Chondrocyte (in vitro differentiated cells): ENCODE results near the gene TMEM35A. TPM values are rescaled to one million over a fixed set of nuclear protein-coding genes. Genes with fewer than 3 reads are reported as not detected.

ENCODE experiments used
- DNase-seq: peaks from one replicate; pipeline ENCODE4 v3.0.0; 2021; ENCODE audit warnings: mixed read lengths, low spot score
- H3K27ac Mint-ChIP-seq: one replicate; pipeline ENCODE4 v1.8.0; 2021; ENCODE audit warnings: mild to moderate bottlenecking, moderate library complexity, mixed read lengths; ENCODE audit not compliant: unreplicated experiment
- H3K27me3 Mint-ChIP-seq: 2 replicates; pipeline ENCODE4 v1.8.0; 2021; ENCODE audit warnings: low read depth, mixed read lengths
- H3K36me3 Mint-ChIP-seq: 2 replicates; pipeline ENCODE4 v1.8.0; 2021; ENCODE audit warnings: low read depth, mixed read lengths
- H3K4me1 Mint-ChIP-seq: 2 replicates; pipeline ENCODE4 v1.8.0; 2021; ENCODE audit warnings: low read depth, mild to moderate bottlenecking, mixed read lengths
- H3K4me3 Mint-ChIP-seq: one replicate; pipeline ENCODE4 v1.8.0; 2021; ENCODE audit warnings: mild to moderate bottlenecking, moderate library complexity, mixed read lengths; ENCODE audit not compliant: unreplicated experiment
- H3K9me3 Mint-ChIP-seq: 2 replicates; pipeline ENCODE4 v1.8.0; 2021; ENCODE audit warnings: low read depth, mixed read lengths
- total RNA-seq: library from RNA; stranded (reverse); gene quantifications from 3 replicates; pipeline ENCODE4 v1.2.1, GENCODE V29; 2021
- TF ChIP-seq, protein P1 (sequence below): fragments of 200-600 bp; sonication (generic); IDR thresholded peaks from 2 replicates; pipeline ENCODE4 v1.5.0; 2021; ENCODE audit warnings: antibody characterized with exemption, mild to moderate bottlenecking, moderate library complexity

TMEM35A gene
- total RNA-seq, 1 donor from 2014 or later, result 0.92 TPM

DNA sequence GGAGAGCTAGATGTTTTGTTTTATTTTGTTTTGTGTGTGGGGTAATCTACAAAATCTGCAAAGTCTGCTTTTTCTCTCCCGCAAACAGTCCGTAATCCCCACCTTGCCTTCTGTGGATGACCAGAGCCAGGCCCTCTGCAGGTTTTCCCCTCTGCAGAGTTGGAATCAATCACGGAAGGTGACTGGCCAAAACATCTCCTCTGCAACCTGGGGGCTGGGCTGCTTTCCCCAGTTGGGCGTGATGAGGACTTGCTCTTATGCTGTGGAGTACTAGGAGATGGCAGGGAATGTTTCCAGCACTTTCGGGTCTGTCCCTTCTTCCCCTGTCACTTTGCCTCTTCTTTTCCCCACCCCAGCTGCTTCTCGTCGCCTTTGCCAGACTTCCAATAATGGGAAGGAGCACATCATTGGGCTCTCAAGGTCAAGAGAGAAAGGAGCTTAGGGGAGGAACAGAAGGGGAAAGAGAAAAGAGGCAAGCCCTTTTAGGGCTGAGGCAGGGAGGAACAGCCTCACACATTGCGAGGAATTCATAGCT, 1.1 kb downstream of the TMEM35A start:
- no peak for DNase-seq
- H3K36me3 Mint-ChIP-seq, result no peaks in the 10 kb centered on the region
- H3K27me3 Mint-ChIP-seq, result no peaks in the 10 kb centered on the region
- peaks cover 15% of the 10 kb centered on the region for H3K4me1 Mint-ChIP-seq
- H3K4me3 Mint-ChIP-seq, result peak overlapping the region; percentile 71
- no peak overlapping the region for H3K27ac Mint-ChIP-seq
- TF ChIP-seq, protein P1, sequence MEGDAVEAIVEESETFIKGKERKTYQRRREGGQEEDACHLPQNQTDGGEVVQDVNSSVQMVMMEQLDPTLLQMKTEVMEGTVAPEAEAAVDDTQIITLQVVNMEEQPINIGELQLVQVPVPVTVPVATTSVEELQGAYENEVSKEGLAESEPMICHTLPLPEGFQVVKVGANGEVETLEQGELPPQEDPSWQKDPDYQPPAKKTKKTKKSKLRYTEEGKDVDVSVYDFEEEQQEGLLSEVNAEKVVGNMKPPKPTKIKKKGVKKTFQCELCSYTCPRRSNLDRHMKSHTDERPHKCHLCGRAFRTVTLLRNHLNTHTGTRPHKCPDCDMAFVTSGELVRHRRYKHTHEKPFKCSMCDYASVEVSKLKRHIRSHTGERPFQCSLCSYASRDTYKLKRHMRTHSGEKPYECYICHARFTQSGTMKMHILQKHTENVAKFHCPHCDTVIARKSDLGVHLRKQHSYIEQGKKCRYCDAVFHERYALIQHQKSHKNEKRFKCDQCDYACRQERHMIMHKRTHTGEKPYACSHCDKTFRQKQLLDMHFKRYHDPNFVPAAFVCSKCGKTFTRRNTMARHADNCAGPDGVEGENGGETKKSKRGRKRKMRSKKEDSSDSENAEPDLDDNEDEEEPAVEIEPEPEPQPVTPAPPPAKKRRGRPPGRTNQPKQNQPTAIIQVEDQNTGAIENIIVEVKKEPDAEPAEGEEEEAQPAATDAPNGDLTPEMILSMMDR, result no peak
- peaks cover 3% of the 10 kb centered on the region for H3K9me3 Mint-ChIP-seq

DNA sequence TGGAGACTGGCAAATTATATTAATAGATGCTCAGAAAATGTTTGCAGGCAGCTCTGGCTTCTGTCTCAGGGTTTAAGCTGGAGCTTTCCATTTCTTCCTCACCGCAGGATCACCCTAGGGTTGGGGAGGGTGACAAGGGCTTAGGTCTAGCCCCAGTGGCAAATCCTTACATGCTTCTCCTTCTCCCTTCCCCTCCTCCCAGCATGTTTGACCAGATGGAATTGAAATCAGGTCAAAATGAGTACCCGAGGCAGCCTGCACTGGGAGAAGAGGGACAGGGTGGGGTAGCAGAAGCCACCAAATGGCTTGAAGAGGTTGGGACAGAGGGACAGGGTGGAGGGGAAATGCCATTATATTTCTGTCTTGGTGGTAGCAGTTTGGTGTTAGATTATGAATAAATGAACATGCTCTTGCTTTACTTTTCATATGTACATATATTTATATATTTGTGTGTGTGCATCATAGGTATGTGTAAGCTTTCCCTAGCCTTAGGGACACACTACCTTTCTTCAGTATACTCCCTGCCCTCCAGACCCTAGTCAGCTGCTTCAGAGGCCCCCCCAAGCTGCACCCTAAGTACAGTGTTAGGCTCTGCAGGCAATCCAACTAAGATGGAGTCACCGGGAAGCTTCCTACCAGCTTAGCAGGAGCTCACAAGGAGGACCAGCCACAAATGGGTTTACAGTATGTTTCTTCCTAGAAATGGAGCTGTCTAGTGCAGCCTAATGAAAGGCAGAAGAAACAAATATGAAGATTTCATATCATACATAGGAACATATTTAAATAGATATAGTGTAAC, 1.8 kb downstream of the TMEM35A start:
- no peaks in the 10 kb centered on the region for H3K9me3 Mint-ChIP-seq
- no peak overlapping the region for H3K4me3 Mint-ChIP-seq
- DNase-seq, result no peak
- TF ChIP-seq, protein P1, result no peak
- peaks cover 15% of the 10 kb centered on the region for H3K4me1 Mint-ChIP-seq
- H3K27me3 Mint-ChIP-seq, result no peaks in the 10 kb centered on the region
- no peak overlapping the region for H3K27ac Mint-ChIP-seq
- no peaks in the 10 kb centered on the region for H3K36me3 Mint-ChIP-seq

GRCh38 chrX:101081231-101081630, 2.6 kb downstream of the TMEM35A start:
- H3K4me1 Mint-ChIP-seq, result peaks cover 15% of the 10 kb centered on the region
- no peak for DNase-seq

DNA sequence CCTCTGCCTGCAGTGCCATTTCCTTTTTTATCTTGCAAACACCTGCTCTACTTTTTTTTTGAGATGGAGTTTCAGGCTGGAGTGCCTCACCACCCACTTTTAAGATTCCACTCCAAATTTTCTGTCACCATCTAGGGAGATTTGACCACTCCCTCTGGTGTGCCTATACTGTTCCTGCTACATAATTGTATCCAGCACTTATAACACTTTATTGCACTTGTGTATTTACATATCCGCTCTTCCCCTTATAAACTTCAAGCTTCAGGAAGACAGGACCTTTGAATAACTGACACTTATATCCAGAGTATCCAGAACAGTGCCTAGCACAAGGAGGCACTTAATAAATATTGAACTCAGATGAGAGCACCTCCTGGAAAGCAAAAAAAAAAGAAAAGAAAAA, 13.1 kb downstream of the TMEM35A start:
- no peaks in the 10 kb centered on the region for H3K27me3 Mint-ChIP-seq
- H3K27ac Mint-ChIP-seq, result no peak overlapping the region
- TF ChIP-seq, protein P1, result no peak
- H3K9me3 Mint-ChIP-seq, result peaks cover 8% of the 10 kb centered on the region
- DNase-seq, result no peak
- H3K36me3 Mint-ChIP-seq, result no peaks in the 10 kb centered on the region
- H3K4me1 Mint-ChIP-seq, result no peaks in the 10 kb centered on the region
- H3K4me3 Mint-ChIP-seq, result no peak overlapping the region

More at GRCh38 chrX:101081231-101081630, 2.6 kb downstream of the TMEM35A start:
- Mint-ChIP-seq H3K27ac (no peak overlapping the region), H3K9me3 (no peaks in the 10 kb centered on the region), H3K27me3 (no peaks in the 10 kb centered on the region), H3K36me3 (no peaks in the 10 kb centered on the region), H3K4me3 (no peak overlapping the region)
- TF ChIP-seq, protein P1, result no peak

- H3K36me3 Mint-ChIP-seq, result no peaks in the 10 kb centered on the region
- DNase-seq, result peak; percentile 97
- peak within 1 kb of the TSS; percentile 91 for H3K4me3 Mint-ChIP-seq
- TF ChIP-seq, protein P1, result no peak
- peaks cover 11% of the 10 kb centered on the region for H3K4me1 Mint-ChIP-seq
- peaks cover 3% of the 10 kb centered on the region for H3K9me3 Mint-ChIP-seq
- peak within 1 kb of the TSS; percentile 93 for H3K27ac Mint-ChIP-seq
- no peaks in the 10 kb centered on the region for H3K27me3 Mint-ChIP-seq
These were observed 19.1 kb downstream of the TMEM35A start, which contains the start of gene CENPI for GRCh38 chrX:101097546-101098453. Gene CENPI (plus strand): TSS chrX:101098204. CDS start chrX:101101071, 2,867 bp downstream.
